ENCODE data around the gene CMKLR1. TPM values are rescaled to one million over a fixed set of nuclear protein-coding genes. Genes with fewer than 3 reads are reported as not detected.

CMKLR1 gene
- total RNA-seq, 1 donor from 2014 or later = 0.44 TPM

- Mint-ChIP-seq H3K27me3 (ENCODE audit: low read depth) (peaks cover 29% of the 10 kb centered on the region), H3K27ac (ENCODE audit: unreplicated experiment) (no peak overlapping the region), H3K4me3 (no peak overlapping the region), H3K36me3 (ENCODE audit: low read depth) (no peaks in the 10 kb centered on the region), H3K4me1 (peaks cover 10% of the 10 kb centered on the region), H3K9me3 (no peaks in the 10 kb centered on the region)
- DNase-seq (ENCODE audit: low read depth, low spot score) = no peak
- TF ChIP-seq CTCF (conservative IDR thresholded peaks at IDR 0.05) = no peak
Observed at GRCh38 chr12:108321688-108322087, 17.4 kb downstream of the CMKLR1 start.

GRCh38 chr12:108320507-108321293 is 18.4 kb downstream of the CMKLR1 start:
- Mint-ChIP-seq H3K9me3 (no peaks in the 10 kb centered on the region), H3K27ac (ENCODE audit: unreplicated experiment) (no peak overlapping the region), H3K27me3 (ENCODE audit: low read depth) (peaks cover 32% of the 10 kb centered on the region), H3K4me1 (peaks cover 16% of the 10 kb centered on the region), H3K36me3 (ENCODE audit: low read depth) (no peaks in the 10 kb centered on the region), H3K4me3 (no peak overlapping the region)
- no peak for DNase-seq (ENCODE audit: low read depth, low spot score)
- TF ChIP-seq CTCF (conservative IDR thresholded peaks at IDR 0.05) = no peak

- Mint-ChIP-seq H3K4me1 (peaks cover 16% of the 10 kb centered on the region), H3K27ac (ENCODE audit: unreplicated experiment) (no peak overlapping the region), H3K4me3 (no peak overlapping the region), H3K9me3 (no peaks in the 10 kb centered on the region), H3K27me3 (ENCODE audit: low read depth) (peaks cover 32% of the 10 kb centered on the region), H3K36me3 (ENCODE audit: low read depth) (no peaks in the 10 kb centered on the region)
- no peak for TF ChIP-seq CTCF (conservative IDR thresholded peaks at IDR 0.05)
- no peak for DNase-seq (ENCODE audit: low read depth, low spot score)
Observed at GRCh38 chr12:108319277-108320234, 19.6 kb downstream of the CMKLR1 start.

GRCh38 chr12:108318472-108319275 is 20.4 kb downstream of the CMKLR1 start:
- H3K4me3 Mint-ChIP-seq = no peak overlapping the region
- H3K36me3 Mint-ChIP-seq (ENCODE audit: low read depth) = no peaks in the 10 kb centered on the region
- H3K9me3 Mint-ChIP-seq = no peaks in the 10 kb centered on the region
- H3K27me3 Mint-ChIP-seq (ENCODE audit: low read depth) = peaks cover 31% of the 10 kb centered on the region
- H3K27ac Mint-ChIP-seq (ENCODE audit: unreplicated experiment) = no peak overlapping the region
- peaks cover 21% of the 10 kb centered on the region for H3K4me1 Mint-ChIP-seq
- TF ChIP-seq CTCF (conservative IDR thresholded peaks at IDR 0.05) = no peak
- no peak for DNase-seq (ENCODE audit: low read depth, low spot score)
